ENCODE results near the gene HNRNPLL. TPM values are rescaled to one million over a fixed set of nuclear protein-coding genes. Genes with fewer than 3 reads are reported as not detected.

Gene HNRNPLL
- total and polyA plus RNA-seq, 7 experiments from 2014 or later, result 10.1 to 66.8 (median 24.8) TPM

DNA sequence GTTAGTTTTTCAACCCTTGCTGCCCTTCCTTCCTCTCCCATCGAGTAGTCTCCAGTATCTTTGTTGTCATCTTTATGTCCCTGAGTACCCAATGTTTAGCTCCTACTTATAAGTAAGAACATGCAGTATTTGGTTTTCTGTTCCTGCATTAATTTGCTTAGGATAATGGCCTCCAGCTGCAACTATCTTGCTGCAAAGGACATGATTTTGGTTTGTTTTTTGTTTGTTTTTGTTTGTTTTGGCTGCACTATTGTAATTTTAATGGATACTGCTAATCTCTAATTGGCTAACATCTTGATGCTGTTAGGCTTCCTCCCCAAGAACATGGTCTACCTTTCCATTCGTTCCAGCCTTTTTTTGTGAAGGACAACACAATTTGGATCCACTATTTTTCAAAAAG lies 31.2 kb upstream of the HNRNPLL start:
- Histone ChIP-seq H3K4me1 (ENCODE audit: control insufficient read depth in 2 of 2, insufficient read depth in 2 of 2, low read length in 2 of 2) (no peaks in the 10 kb centered on the region), H3K4me3 (ENCODE audit: low read length) (no peak overlapping the region), H3K36me3 (ENCODE audit: control insufficient read depth in 2 of 3, insufficient read depth in 3 of 3, low read length in 3 of 3) (no peaks in the 10 kb centered on the region), H3K27me3 (ENCODE audit: control insufficient read depth in 2 of 2, insufficient read depth in 2 of 2, low read length in 2 of 2) (no peaks in the 10 kb centered on the region), H3K9me3 (ENCODE audit: control insufficient read depth in 2 of 3, low read length in 3 of 3) (no peaks in the 10 kb centered on the region), H3K27ac (ENCODE audit: low read depth, low read length) (no peak overlapping the region)
- H3K27ac Mint-ChIP-seq, result peak overlapping the region in 1 of 9 donors; percentile 62
- no peak for DNase-seq
- no peaks in the 10 kb centered on the region for H3K27me3 Mint-ChIP-seq
- ChIA-PET CTCF (no interaction called here), POLR2A (no interaction called here)
- H3K4me1 Mint-ChIP-seq, result peaks cover 0 to 31% (median 10%) of the 10 kb centered on the region in 7 donors
- no peak overlapping the region for H3K4me3 Mint-ChIP-seq
- H3K9me3 Mint-ChIP-seq, result peaks cover 0 to 6% (median 2%) of the 10 kb centered on the region in 11 donors
- intact Hi-C loops (cut with micrococcal nuclease), result no loop called here
- H3K36me3 Mint-ChIP-seq, result peaks cover 0 to 11% (median 0%) of the 10 kb centered on the region in 5 donors
- no peak for ATAC-seq

GRCh38 chr2:38632980-38633379 lies 30.3 kb upstream of the HNRNPLL start:
- Mint-ChIP-seq H3K27me3 (no peaks in the 10 kb centered on the region), H3K4me1 (peaks cover 0 to 27% (median 10%) of the 10 kb centered on the region in 7 donors), H3K36me3 (peaks cover 0 to 10% (median 0%) of the 10 kb centered on the region in 5 donors), H3K4me3 (no peak overlapping the region), H3K27ac (no peak overlapping the region), H3K9me3 (peaks cover 0 to 6% (median 2%) of the 10 kb centered on the region in 11 donors)
- no peaks in the 10 kb centered on the region for H3K4me1 ChIP-seq (ENCODE audit: control insufficient read depth in 2 of 2, insufficient read depth in 2 of 2, low read length in 2 of 2)
- H3K36me3 ChIP-seq (ENCODE audit: control insufficient read depth in 2 of 3, insufficient read depth in 3 of 3, low read length in 3 of 3), result no peaks in the 10 kb centered on the region
- no peak for ATAC-seq
- intact Hi-C loops (cut with micrococcal nuclease), result no loop called here
- H3K27ac ChIP-seq (ENCODE audit: low read depth, low read length), result no peak overlapping the region
- DNase-seq, result no peak
- POLR2A ChIA-PET, result no interaction called here
- CTCF ChIA-PET, result interaction anchor here (0.7 kb wide), 1 partner anchor 32 kb away, joined by 3 read pairs; no protein-coding TSS in a partner anchor
- H3K27me3 ChIP-seq (ENCODE audit: control insufficient read depth in 2 of 2, insufficient read depth in 2 of 2, low read length in 2 of 2), result no peaks in the 10 kb centered on the region
- H3K4me3 ChIP-seq (ENCODE audit: low read length), result no peak overlapping the region
- H3K9me3 ChIP-seq (ENCODE audit: control insufficient read depth in 2 of 3, low read length in 3 of 3), result no peaks in the 10 kb centered on the region

DNA sequence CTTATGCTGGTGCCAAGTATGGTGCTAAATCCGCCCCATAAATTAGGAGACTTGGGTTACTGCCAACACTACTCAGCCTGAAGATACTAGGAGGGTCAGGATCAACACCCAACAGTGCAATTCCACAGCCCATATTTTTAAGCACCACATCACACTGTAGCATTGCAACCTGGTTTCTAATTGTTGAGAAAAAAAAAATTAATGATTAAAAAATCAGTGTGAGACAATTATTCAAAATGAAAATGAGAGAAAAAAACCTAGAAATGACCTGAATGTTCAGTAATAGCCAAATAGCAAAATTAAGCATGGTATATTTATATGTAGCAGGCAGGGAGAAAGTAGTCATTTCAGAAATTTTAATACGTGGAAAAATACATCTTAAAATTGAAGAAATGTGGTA lies 29.2 kb upstream of the HNRNPLL start:
- DNase-seq (no peak), ATAC-seq (no peak)
- ChIA-PET CTCF (no interaction called here), POLR2A (no interaction called here)
- no peaks in the 10 kb centered on the region for H3K27me3 ChIP-seq (ENCODE audit: control insufficient read depth in 2 of 2, insufficient read depth in 2 of 2, low read length in 2 of 2)
- no peaks in the 10 kb centered on the region for H3K27me3 Mint-ChIP-seq
- intact Hi-C loops (cut with micrococcal nuclease), result no loop called here
- H3K4me3 ChIP-seq (ENCODE audit: low read length), result no peak overlapping the region
- no peak overlapping the region for H3K27ac Mint-ChIP-seq
- no peaks in the 10 kb centered on the region for H3K36me3 ChIP-seq (ENCODE audit: control insufficient read depth in 2 of 3, insufficient read depth in 3 of 3, low read length in 3 of 3)
- H3K9me3 Mint-ChIP-seq, result peaks cover 0 to 6% (median under 1%) of the 10 kb centered on the region in 11 donors
- H3K36me3 Mint-ChIP-seq, result peaks cover 0 to 8% (median 0%) of the 10 kb centered on the region in 5 donors
- no peaks in the 10 kb centered on the region for H3K9me3 ChIP-seq (ENCODE audit: control insufficient read depth in 2 of 3, low read length in 3 of 3)
- H3K27ac ChIP-seq (ENCODE audit: low read depth, low read length), result no peak overlapping the region
- H3K4me1 Mint-ChIP-seq, result peaks cover 1 to 32% (median 9%) of the 10 kb centered on the region in 7 donors
- peaks cover 0 to under 1% of the 10 kb centered on the region in 2 donors for H3K4me1 ChIP-seq (ENCODE audit: control insufficient read depth in 2 of 2, insufficient read depth in 2 of 2, low read length in 2 of 2)
- H3K4me3 Mint-ChIP-seq, result no peak overlapping the region

DNA sequence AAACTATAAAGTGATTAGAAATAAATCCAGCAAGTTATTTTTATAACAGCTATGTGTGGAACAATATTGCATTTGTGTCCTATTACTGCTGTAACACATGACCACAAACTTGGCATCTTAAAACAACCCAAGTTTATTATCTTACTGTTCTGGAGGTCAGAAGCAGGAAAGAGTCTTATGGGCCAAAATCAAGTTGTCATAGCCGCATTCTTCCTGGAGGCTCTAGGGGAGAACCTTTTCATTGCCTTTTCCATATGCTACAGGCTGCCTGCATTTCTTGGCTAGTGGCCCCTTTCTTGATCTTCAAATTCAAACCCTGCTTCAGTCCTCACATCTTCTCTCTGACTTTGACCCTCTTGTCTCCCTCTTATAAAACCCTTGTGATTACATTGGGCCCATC lies 27.0 kb upstream of the HNRNPLL start:
- peaks cover 0 to 5% (median 0%) of the 10 kb centered on the region in 5 donors for H3K36me3 Mint-ChIP-seq
- Histone ChIP-seq H3K4me1 (ENCODE audit: control insufficient read depth in 2 of 2, insufficient read depth in 2 of 2, low read length in 2 of 2) (peaks cover 0 to 15% of the 10 kb centered on the region in 2 donors), H3K36me3 (ENCODE audit: control insufficient read depth in 2 of 3, insufficient read depth in 3 of 3, low read length in 3 of 3) (no peaks in the 10 kb centered on the region), H3K27ac (ENCODE audit: low read depth, low read length) (no peak overlapping the region), H3K4me3 (ENCODE audit: low read length) (no peak overlapping the region), H3K27me3 (ENCODE audit: control insufficient read depth in 2 of 2, insufficient read depth in 2 of 2, low read length in 2 of 2) (no peaks in the 10 kb centered on the region), H3K9me3 (ENCODE audit: control insufficient read depth in 2 of 3, low read length in 3 of 3) (no peaks in the 10 kb centered on the region)
- DNase-seq (no peak), ATAC-seq (no peak)
- POLR2A ChIA-PET, result no interaction called here
- CTCF ChIA-PET, result no interaction called here
- intact Hi-C loops (cut with micrococcal nuclease), result no loop called here
- H3K9me3 Mint-ChIP-seq, result peaks cover 0 to 5% (median 0%) of the 10 kb centered on the region in 11 donors
- H3K27me3 Mint-ChIP-seq, result no peaks in the 10 kb centered on the region
- peaks cover 7 to 37% (median 20%) of the 10 kb centered on the region in 7 donors for H3K4me1 Mint-ChIP-seq
- no peak overlapping the region for H3K27ac Mint-ChIP-seq
- no peak overlapping the region for H3K4me3 Mint-ChIP-seq

DNA sequence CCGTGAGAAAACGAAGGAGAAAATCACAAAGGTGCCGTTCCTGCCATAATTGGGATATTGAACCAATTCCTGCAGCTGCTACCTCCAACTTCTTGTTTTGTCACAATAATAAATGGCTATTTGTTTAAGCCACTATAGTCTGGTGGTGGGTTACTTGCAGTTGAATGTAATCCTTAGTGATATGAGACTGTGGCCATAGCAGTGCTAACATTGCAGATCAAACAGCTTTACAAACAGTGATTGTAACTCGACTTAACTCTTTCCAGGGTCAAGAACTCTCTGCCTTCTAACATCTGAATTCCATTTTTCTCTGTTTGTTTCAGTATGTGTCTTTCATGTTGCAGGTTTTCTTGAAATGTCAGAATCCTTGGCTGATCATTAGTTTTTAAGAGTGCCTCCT lies 24.7 kb upstream of the HNRNPLL start:
- Histone ChIP-seq H3K36me3 (ENCODE audit: control insufficient read depth in 2 of 3, insufficient read depth in 3 of 3, low read length in 3 of 3) (no peaks in the 10 kb centered on the region), H3K4me1 (ENCODE audit: control insufficient read depth in 2 of 2, insufficient read depth in 2 of 2, low read length in 2 of 2) (peaks cover 0 to 15% of the 10 kb centered on the region in 2 donors), H3K4me3 (ENCODE audit: low read length) (no peak overlapping the region), H3K9me3 (ENCODE audit: control insufficient read depth in 2 of 3, low read length in 3 of 3) (no peaks in the 10 kb centered on the region), H3K27me3 (ENCODE audit: control insufficient read depth in 2 of 2, insufficient read depth in 2 of 2, low read length in 2 of 2) (no peaks in the 10 kb centered on the region), H3K27ac (ENCODE audit: low read depth, low read length) (no peak overlapping the region)
- CTCF ChIA-PET, result interaction anchor here (0.6 to 1.0 kb wide), 2 partner anchors 25 to 74 kb away, joined by 3 read pairs; partner anchors contain the start of gene HNRNPLL
- no peak for DNase-seq
- no peaks in the 10 kb centered on the region for H3K27me3 Mint-ChIP-seq
- POLR2A ChIA-PET, result interaction anchor here (1.0 to 1.6 kb wide), 2 partner anchors 26 to 46 kb away, joined by 3 read pairs; no protein-coding TSS in a partner anchor
- intact Hi-C loops (cut with micrococcal nuclease), result loop anchor here (2.0 kb wide), 2 partner anchors 15 to 25 kb away; partner anchors contain the start of gene HNRNPLL (in 1 of the 2)
- H3K27ac Mint-ChIP-seq, result peak overlapping the region in 1 of 9 donors; percentile 27
- no peak overlapping the region for H3K4me3 Mint-ChIP-seq
- H3K4me1 Mint-ChIP-seq, result peaks cover 7 to 29% (median 13%) of the 10 kb centered on the region in 7 donors
- no peak for ATAC-seq
- peaks cover 0 to 4% (median 0%) of the 10 kb centered on the region in 5 donors for H3K36me3 Mint-ChIP-seq
- H3K9me3 Mint-ChIP-seq, result peaks cover 0 to 5% (median 0%) of the 10 kb centered on the region in 11 donors

GRCh38 chr2:38626326-38627035 lies 23.8 kb upstream of the HNRNPLL start:
- Mint-ChIP-seq H3K36me3 (peaks cover 0 to 4% (median 0%) of the 10 kb centered on the region in 5 donors), H3K27ac (peak overlapping the region in 2 of 9 donors; percentile 35 to 36), H3K4me3 (peak overlapping the region in 4 of 10 donors; percentile 14 to 60 (median 23)), H3K4me1 (peaks cover 7 to 32% (median 13%) of the 10 kb centered on the region in 7 donors), H3K27me3 (no peaks in the 10 kb centered on the region), H3K9me3 (peaks cover 0 to 5% (median 0%) of the 10 kb centered on the region in 11 donors)
- Histone ChIP-seq H3K9me3 (ENCODE audit: control insufficient read depth in 2 of 3, low read length in 3 of 3) (no peaks in the 10 kb centered on the region), H3K4me1 (ENCODE audit: control insufficient read depth in 2 of 2, insufficient read depth in 2 of 2, low read length in 2 of 2) (peaks cover 0 to 15% of the 10 kb centered on the region in 2 donors), H3K4me3 (ENCODE audit: low read length) (no peak overlapping the region), H3K36me3 (ENCODE audit: control insufficient read depth in 2 of 3, insufficient read depth in 3 of 3, low read length in 3 of 3) (no peaks in the 10 kb centered on the region), H3K27ac (ENCODE audit: low read depth, low read length) (no peak overlapping the region), H3K27me3 (ENCODE audit: control insufficient read depth in 2 of 2, insufficient read depth in 2 of 2, low read length in 2 of 2) (no peaks in the 10 kb centered on the region)
- ChIA-PET CTCF (interaction anchor here (0.6 to 1.4 kb wide), 3 partner anchors 9 to 90 kb away, joined by 3 to 4 read pairs (median 4); no protein-coding TSS in a partner anchor), POLR2A (interaction anchor here (0.5 to 1.6 kb wide), 5 partner anchors 9 to 122 kb away, joined by 3 read pairs; no protein-coding TSS in a partner anchor)
- DNase-seq (peak in 7 of 9 donors; percentile 19 to 54 (median 37)), ATAC-seq (peak; percentile 45)
- intact Hi-C loops (cut with micrococcal nuclease), result loop anchor here (2.0 kb wide), 2 partner anchors 14 to 24 kb away; partner anchors contain the start of gene HNRNPLL (in 1 of the 2)
